Fibroblast of skin of left quadriceps (primary cell): Measurements from ENCODE around the gene PTGDS.

ENCODE experiments used
- DNase-seq, 2 experiments: peaks; one replicate each; pipeline ENCODE4 v3.0.0-alpha.2; 2013; ENCODE audit warnings: low read depth in 2 of 2

The PTGDS gene

GRCh38 chr9:136973618-136974617 is 3.4 kb upstream of the PTGDS start:
- DNase-seq: no peak

GRCh38 chr9:136974817-136975535 is 2.3 kb upstream of the PTGDS start:
- no peak for DNase-seq

- no peak for DNase-seq
These were observed 1.7 kb upstream of the PTGDS start for GRCh38 chr9:136975644-136976043.

- DNase-seq: no peak
These were observed 357 bp downstream of the PTGDS start for GRCh38 chr9:136977649-136978072.

- no peak for DNase-seq
These were observed 965 bp downstream of the PTGDS start for GRCh38 chr9:136978073-136978864.

- no peak for DNase-seq
These were observed 1.7 kb downstream of the PTGDS start for GRCh38 chr9:136978865-136979544.

GRCh38 chr9:136979769-136980587 is 2.7 kb downstream of the PTGDS start:
- no peak for DNase-seq

- DNase-seq: no peak
These were observed 3.6 kb downstream of the PTGDS start for GRCh38 chr9:136980669-136981478.

GRCh38 chr9:136981588-136982231 is 4.4 kb downstream of the PTGDS start:
- no peak for DNase-seq

GRCh38 chr9:136982232-136983051 is 5.1 kb downstream of the PTGDS start, which contains the start of gene LCNL1:
Gene LCNL1, plus strand, starts transcription at chr9:136982993. Its CDS starts 594 bp downstream, at chr9:136983587.
- no peak for DNase-seq

- DNase-seq: no peak
These were observed 5.9 kb downstream of the PTGDS start for GRCh38 chr9:136983167-136983566.

- DNase-seq: no peak
These were observed 6.5 kb downstream of the PTGDS start for GRCh38 chr9:136983656-136984314.

- no peak for DNase-seq
These were observed 7.2 kb downstream of the PTGDS start for GRCh38 chr9:136984464-136985026.

- DNase-seq: no peak
These were observed 7.8 kb downstream of the PTGDS start for GRCh38 chr9:136985027-136985602.

- DNase-seq: no peak
These were observed 8.5 kb downstream of the PTGDS start for GRCh38 chr9:136985853-136986252.

- no peak for DNase-seq
These were observed 11.6 kb downstream of the PTGDS start for GRCh38 chr9:136988872-136989271.
